ENCODE results near the gene AP4B1.
"Not testable (repeated sequence)": the region's sequence is repeated elsewhere in the genome, so short reads cannot be mapped to it uniquely, and the experiment has no call there.

Gene AP4B1

DNA sequence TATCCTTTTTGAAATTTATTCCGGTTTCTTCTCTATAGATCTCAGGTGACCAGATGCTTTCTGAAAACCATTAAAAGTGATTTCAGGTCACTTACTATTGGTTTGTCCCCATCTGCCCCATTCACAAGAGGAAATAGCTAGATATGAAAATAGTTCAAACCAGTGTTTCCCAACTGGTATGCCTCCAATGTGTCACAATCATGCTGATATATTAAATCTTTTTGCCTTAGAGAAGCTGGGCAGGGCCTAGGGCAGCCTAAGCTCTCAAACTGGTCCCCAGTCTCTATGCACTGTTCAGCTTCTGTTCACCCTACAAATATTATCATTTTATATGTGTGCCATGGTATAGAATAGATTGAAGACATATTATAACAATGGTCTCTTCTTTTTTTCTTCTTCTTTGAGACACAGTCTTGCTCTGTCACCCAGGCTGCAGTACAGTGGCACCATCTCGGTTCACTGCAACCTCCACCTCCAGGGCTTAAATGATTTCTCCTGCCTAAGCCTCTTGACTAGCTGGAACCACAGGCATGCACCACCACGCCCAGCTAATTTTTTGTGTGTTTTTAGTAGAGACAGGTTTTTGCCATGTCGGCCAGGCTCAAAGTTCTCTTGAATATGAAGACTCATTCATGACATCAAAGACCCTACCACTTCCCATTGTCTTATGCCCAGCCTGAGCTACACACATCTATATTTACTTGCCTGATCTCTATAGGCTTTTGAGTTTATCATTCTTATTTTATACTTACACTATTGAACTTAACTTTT is 48.8 kb downstream of the AP4B1 start:
- no peak for DNase-seq

DNA sequence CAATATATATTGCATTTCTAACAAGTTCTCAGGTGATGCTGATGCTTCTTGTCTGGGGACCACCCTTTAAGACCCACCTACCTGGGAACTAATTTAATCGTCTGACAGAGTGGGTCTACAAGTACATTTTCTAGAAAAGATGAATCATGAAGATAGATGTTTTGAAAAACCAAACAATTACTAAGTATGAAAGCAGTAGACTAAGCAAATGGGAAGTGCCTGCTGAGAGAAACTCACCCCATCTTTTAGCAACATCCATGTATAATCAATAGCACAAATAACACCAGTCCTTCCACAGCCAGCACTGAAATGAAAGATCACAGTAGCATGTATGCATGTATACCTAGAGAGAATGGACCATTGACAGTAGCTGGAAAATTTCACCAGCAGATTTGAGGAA is 50.4 kb downstream of the AP4B1 start:
- no peak for DNase-seq

DNA sequence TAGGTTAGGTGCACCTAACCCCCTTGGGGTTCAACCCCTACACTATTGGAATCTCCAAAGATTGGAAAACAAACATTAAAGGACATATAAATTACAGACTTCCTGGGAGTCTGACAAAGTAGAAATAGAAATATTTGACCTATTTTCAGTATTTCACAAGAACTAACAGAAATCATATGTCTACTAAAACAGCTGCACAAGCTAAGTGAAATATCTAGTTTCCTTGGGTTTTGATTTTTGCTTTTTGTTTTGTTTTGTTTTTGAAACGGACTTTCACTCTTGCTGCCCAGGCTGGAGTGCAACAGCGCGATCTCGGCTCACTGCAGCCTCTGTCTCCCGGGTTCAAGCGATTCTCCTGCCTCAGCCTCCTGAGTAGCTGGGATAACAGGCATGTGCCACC is 51.9 kb downstream of the AP4B1 start:
- DNase-seq, result not testable (repeated sequence)

DNA sequence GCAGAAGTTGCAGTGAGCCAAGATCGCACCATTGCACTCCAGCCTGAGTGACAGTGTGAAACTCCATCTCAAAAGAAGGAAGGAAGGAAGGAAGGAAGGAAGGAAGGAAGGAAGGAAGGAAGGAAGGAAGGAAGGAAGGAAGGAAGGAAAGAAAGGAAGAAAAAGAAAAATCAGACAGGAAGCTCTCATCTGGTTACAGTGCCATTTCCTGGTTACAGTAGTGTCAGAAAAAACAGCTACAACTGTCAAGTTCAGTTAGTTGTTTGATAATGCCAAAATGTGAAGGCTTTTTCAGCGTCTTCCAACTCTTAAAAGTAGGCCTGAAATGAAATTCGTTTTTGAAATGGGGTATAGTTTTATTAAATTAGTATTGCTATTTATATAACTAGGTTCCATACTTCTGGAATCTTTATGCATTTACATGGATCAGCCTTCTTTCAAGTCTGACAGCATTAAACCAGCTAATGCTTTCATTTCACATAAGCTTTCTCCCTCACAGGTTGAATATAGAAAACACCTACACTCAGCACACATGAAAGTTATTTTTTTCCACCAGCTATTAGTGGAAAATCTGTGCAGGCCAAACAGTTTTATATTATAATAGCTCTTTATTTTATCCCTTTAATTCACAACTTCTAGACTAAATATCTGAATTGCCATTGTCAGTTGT is 54.3 kb downstream of the AP4B1 start:
- DNase-seq, result no peak

DNA sequence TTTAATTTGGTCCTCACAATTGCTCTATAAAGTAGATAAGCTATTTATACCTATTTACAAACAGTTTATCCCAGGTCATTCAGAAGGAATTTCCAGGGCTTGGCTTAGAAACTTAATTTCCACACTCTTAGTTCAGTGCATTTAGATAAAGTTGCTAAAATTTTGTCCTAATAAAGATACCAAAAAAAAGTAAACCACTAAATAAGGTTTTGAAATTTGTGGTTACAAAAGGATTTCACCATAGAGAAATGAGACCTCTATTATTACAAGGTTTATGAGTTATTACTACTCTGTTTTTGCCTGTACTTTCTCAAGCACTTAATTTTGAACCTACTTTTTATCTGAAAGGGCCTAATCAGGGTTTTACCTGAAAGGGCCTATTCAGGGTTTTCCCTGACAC is 55.5 kb downstream of the AP4B1 start:
- no peak for DNase-seq

DNA sequence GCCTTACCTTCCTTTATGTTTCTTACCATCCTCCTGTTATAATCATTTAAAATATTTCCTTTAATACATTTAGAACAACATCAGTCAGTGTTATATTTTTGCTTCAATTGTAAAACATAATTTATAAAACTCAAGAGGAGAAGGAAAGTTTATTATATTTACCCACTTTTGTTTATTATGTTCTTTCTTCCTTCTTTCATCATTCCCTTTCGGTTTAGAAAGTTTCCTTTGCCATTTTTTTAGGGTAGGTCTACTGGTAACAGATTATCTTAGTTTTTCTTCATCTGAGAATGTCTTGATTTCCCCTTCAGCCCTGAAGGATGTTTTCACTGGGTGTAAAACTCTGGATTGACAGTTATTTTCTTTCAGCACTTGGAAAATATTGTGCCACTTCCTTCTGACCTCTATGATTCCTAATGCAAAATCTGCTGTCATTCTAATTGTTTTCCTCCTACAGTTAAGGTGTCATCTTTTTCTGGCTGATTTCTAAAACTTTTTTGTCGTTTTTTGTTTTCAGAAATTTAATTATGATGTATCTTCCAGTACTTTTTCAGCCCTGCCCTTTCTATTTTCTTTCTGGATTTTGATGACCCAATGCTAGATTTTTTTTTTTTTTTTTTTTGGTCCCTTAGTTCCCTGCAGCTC is 58.1 kb downstream of the AP4B1 start:
- DNase-seq, result no peak

All from stimulated activated CD4-positive, alpha-beta T cell treated with anti-CD3 and anti-CD28 coated beads, Interleukin-2, amount 100 ng/mL, for 24 hours (primary cell).